HG02943 (cell line): ENCODE data around the gene OR2B2.

ENCODE experiments used
- ATAC-seq: cut with Tn5 transposase; IDR thresholded peaks from one replicate; pipeline ENCODE4 v1.9.1; 2021; ENCODE audit warnings: mild to moderate bottlenecking, low read depth, moderate library complexity; ENCODE audit not compliant: unreplicated experiment

OR2B2 gene

GRCh38 chr6:27868311-27868710 lies 43.9 kb downstream of the OR2B2 start:
- no peak for ATAC-seq

GRCh38 chr6:27867945-27868300 lies 44.3 kb downstream of the OR2B2 start:
- no peak for ATAC-seq

GRCh38 chr6:27867051-27867944 lies 44.9 kb downstream of the OR2B2 start:
- ATAC-seq: no peak

GRCh38 chr6:27866357-27867050 lies 45.7 kb downstream of the OR2B2 start:
- no peak for ATAC-seq

- no peak for ATAC-seq
These were observed 46.3 kb downstream of the OR2B2 start for GRCh38 chr6:27865850-27866356.

GRCh38 chr6:27864906-27865849 lies 47.0 kb downstream of the OR2B2 start:
- peak; percentile 51 for ATAC-seq

GRCh38 chr6:27863962-27864905 lies 48.0 kb downstream of the OR2B2 start:
- ATAC-seq: no peak

GRCh38 chr6:27862396-27863066 lies 49.7 kb downstream of the OR2B2 start:
- ATAC-seq: no peak

GRCh38 chr6:27861861-27862260 lies 50.3 kb downstream of the OR2B2 start:
- no peak for ATAC-seq

GRCh38 chr6:27861276-27861840 lies 50.8 kb downstream of the OR2B2 start:
- no peak for ATAC-seq
